Esophagus squamous epithelium (tissue), 4 donors: ENCODE data around the gene OPRM1.

Source experiments
- CTCF ChIP-seq, 6 experiments: fragments of 450-650 bp in 4 of 6; fragments of 200-600 bp in 2 of 6; sonication (generic) in 2 of 6; IDR thresholded peaks; one replicate each; pipeline ENCODE4 v1.5.1; 2016 to 2019; ENCODE audit warnings: antibody characterized with exemption in 6 of 6, mild to moderate bottlenecking in 4 of 6, moderate library complexity in 4 of 6
- POLR2A ChIP-seq, 4 donors: fragments of 450-650 bp; IDR thresholded peaks; one replicate each; pipeline ENCODE4 v1.6.1; 2017; ENCODE audit warnings: antibody characterized with exemption in 4 of 4, mild to moderate bottlenecking in 4 of 4, moderate library complexity in 3 of 4

DNA sequence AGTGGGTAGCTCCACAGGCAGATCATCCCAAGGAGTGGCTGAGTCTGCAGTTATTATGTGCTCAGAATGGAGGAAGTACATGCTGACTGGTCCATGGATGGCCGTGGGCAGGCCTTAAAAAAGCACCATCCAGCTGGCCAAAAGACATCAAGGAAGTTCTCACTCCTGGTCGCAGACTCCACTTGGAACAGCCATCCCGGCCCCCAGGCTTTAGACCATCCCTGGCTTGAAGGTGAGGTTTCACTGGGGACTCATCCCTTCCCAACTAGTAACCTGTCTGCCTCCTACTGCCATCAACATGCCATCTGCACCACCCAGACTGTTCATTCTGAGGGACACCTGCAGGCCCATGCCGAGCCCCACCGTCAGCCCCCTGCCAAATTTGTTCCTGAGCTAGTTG lies 36.1 kb upstream of the OPRM1 start:
- TF ChIP-seq CTCF (IDR thresholded peaks at IDR 0.05) (no peak), POLR2A (IDR thresholded peaks at IDR 0.05) (no peak)
